ENCODE results near the gene AP1S1. TPM values are rescaled to one million over a fixed set of nuclear protein-coding genes. Genes with fewer than 3 reads are reported as not detected.
"Not testable (repeated sequence)": the region's sequence is repeated elsewhere in the genome, so short reads cannot be mapped to it uniquely, and the experiment has no call there.

The AP1S1 gene
- total and polyA plus RNA-seq, 2 donors (not counting 1 experiment from before 2014, with no cell fraction given), result 10.3 to 16.3 TPM

DNA sequence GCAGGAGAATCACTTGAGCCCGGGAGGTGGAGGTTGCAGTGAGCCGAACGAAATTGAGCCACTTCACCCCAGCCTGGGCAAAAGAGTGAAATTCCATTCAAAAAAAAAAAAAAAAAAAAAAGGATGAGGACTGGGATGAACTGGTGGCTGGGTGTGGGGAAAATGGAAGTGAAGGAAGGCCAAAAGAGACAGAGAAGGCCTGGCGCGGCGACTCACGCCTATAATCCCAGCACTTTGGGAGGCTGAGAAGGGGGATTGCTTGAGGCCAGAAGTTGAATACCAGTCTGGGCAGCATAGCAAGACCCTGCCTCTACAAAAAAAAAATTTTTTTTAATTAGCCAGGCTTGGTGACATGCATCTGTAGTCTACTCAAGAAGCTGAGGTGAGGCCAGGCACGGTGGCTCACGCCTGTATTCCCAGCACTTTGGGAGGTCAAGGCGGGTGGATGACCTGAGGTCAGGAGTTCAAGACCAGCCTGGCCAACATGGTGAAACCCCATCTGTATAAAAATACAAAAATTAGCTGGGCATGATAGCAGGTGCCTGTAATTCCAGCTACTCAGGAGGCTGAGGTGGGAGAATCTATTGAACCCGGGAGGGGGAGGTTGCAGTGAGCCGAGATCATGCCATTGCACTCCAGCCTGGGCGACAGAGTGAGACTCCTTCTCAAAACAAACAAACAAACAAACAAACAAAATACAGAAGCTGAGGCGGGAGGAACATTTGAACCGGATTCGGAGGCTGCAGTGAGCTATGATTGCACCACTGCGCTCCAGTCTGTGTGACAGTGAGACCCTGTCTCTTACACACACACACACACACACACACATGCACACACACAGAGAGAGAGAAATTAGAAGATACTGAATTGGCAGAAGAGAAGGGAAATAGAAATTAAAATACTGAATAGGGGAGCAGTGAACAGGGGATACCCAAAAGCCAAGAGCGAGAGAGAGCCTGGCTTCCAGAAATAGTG, 21.4 kb upstream of the AP1S1 start:
- DNase-seq; H3K27ac Mint-ChIP-seq; H3K9me3 Mint-ChIP-seq (ENCODE audit: insufficient read depth); H4K20me1 ChIP-seq (ENCODE audit: control insufficient read depth, insufficient read depth, low read length, poor library complexity, severe bottlenecking); H3K36me3 ChIP-seq (replicated peaks in 1 of 2; ENCODE audit: control extremely low read depth in 1 of 2, control insufficient read depth in 1 of 2, extremely low read depth in 1 of 2, insufficient read depth in 2 of 2, low read length in 1 of 2); intact Hi-C loops (cut with micrococcal nuclease); H3K79me2 ChIP-seq (ENCODE audit: control insufficient read depth, insufficient read depth, low read length); H3K4me3 ChIP-seq (ENCODE audit: control extremely low read depth in 1 of 5, extremely low read depth in 1 of 5, insufficient read depth in 1 of 5, low read depth in 2 of 5, low read length in 4 of 5); H3K9ac ChIP-seq (ENCODE audit: low read length); H3K4me1 Mint-ChIP-seq; H3K27ac ChIP-seq (ENCODE audit: low read length in 2 of 2); H3K9me3 ChIP-seq (ENCODE audit: control extremely low read depth in 1 of 3, control insufficient read depth in 2 of 3, insufficient read depth in 1 of 3, low read length in 2 of 3); POLR2A ChIA-PET; H3K4me3 Mint-ChIP-seq; ATAC-seq (ENCODE audit: low read depth); H2AFZ ChIP-seq (ENCODE audit: insufficient read depth, low read depth, low read length, poor library complexity, severe bottlenecking); H3K4me2 ChIP-seq (replicated peaks; ENCODE audit: low read depth, low read length, poor library complexity, severe bottlenecking); H3K4me1 ChIP-seq (ENCODE audit: control insufficient read depth in 2 of 2, insufficient read depth in 2 of 2, low read length in 2 of 2): not testable (repeated sequence)
- 95% methylated on average over 10 of the region's 18 CpGs for WGBS (ENCODE audit: insufficient coverage)
- CTCF ChIA-PET, result interaction anchor here (0.5 to 4.2 kb wide), 5 partner anchors 11 to 748 kb away, joined by 3 to 24 read pairs (median 5); no protein-coding TSS in a partner anchor
- H3K27me3 Mint-ChIP-seq, result peaks cover 41% of the 10 kb centered on the region
- peaks cover 0 to 15% (median 5%) of the 10 kb centered on the region in 4 experiments for H3K27me3 ChIP-seq (replicated peaks in 1 of 4; ENCODE audit: control extremely low read depth in 1 of 4, control insufficient read depth in 3 of 4, insufficient read depth in 4 of 4, low read length in 3 of 4)

DNA sequence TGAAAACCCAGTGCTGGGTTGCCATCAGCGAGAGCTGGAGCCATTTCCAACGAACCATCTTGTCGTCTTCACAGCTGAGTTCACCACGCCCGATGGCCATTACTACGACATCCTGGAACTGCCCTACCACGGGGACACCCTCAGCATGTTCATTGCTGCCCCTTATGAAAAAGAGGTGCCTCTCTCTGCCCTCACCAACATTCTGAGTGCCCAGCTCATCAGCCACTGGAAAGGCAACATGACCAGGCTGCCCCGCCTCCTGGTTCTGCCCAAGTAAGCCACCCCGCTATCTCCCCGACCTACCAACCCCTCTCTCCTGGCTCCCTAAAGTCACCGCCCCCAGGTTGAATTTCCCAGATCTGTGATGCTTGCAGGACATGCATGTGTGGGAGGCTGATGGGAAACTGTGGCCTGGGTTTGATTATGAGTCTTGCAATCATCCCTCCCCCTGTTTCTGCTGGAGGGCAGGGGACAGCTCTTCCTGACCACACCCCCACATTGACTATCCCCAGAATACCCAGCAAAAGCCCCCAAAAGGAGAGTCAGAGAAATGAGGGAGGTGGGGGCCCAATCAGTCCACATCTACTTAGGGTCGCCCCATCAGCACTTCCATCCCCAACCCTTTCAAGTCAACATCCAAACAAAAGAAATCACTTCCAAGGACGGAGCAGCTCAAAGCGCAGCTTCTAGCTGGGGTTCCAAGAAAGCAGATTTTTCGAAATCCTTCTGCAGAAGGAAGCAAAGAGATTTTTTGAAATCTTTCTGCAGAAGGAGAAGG, 20.5 kb upstream of the AP1S1 start:
- no peaks in the 10 kb centered on the region for H3K9me3 ChIP-seq (ENCODE audit: control extremely low read depth in 1 of 3, control insufficient read depth in 2 of 3, insufficient read depth in 1 of 3, low read length in 2 of 3)
- Mint-ChIP-seq H3K9me3 (ENCODE audit: insufficient read depth) (no peaks in the 10 kb centered on the region), H3K4me3 (no peak overlapping the region), H3K27me3 (peaks cover 41% of the 10 kb centered on the region), H3K27ac (no peak overlapping the region), H3K4me1 (peaks cover 12% of the 10 kb centered on the region)
- H4K20me1 ChIP-seq (ENCODE audit: control insufficient read depth, insufficient read depth, low read length, poor library complexity, severe bottlenecking), result no peaks in the 10 kb centered on the region
- TF ChIP-seq, protein P1, sequence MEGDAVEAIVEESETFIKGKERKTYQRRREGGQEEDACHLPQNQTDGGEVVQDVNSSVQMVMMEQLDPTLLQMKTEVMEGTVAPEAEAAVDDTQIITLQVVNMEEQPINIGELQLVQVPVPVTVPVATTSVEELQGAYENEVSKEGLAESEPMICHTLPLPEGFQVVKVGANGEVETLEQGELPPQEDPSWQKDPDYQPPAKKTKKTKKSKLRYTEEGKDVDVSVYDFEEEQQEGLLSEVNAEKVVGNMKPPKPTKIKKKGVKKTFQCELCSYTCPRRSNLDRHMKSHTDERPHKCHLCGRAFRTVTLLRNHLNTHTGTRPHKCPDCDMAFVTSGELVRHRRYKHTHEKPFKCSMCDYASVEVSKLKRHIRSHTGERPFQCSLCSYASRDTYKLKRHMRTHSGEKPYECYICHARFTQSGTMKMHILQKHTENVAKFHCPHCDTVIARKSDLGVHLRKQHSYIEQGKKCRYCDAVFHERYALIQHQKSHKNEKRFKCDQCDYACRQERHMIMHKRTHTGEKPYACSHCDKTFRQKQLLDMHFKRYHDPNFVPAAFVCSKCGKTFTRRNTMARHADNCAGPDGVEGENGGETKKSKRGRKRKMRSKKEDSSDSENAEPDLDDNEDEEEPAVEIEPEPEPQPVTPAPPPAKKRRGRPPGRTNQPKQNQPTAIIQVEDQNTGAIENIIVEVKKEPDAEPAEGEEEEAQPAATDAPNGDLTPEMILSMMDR (IDR thresholded peaks at IDR 0.05), result no peak
- no peak for TF ChIP-seq EZH2 (IDR thresholded peaks at IDR 0.05; ENCODE audit: borderline replicate concordance, insufficient read depth, low read depth, low read length, poor library complexity, severe bottlenecking)
- no peaks in the 10 kb centered on the region for H3K79me2 ChIP-seq (ENCODE audit: control insufficient read depth, insufficient read depth, low read length)
- ChIA-PET POLR2A (no interaction called here), CTCF (interaction anchor here (0.7 to 4.2 kb wide), 3 partner anchors 11 to 94 kb away, joined by 4 to 24 read pairs (median 6); no protein-coding TSS in a partner anchor)
- DNase-seq (no peak), ATAC-seq (ENCODE audit: low read depth) (no peak)
- H3K4me3 ChIP-seq (ENCODE audit: control extremely low read depth in 1 of 5, extremely low read depth in 1 of 5, insufficient read depth in 1 of 5, low read depth in 2 of 5, low read length in 4 of 5), result no peak overlapping the region
- no peaks in the 10 kb centered on the region for H3K36me3 ChIP-seq (replicated peaks in 1 of 2; ENCODE audit: control extremely low read depth in 1 of 2, control insufficient read depth in 1 of 2, extremely low read depth in 1 of 2, insufficient read depth in 2 of 2, low read length in 1 of 2)
- no peak overlapping the region for H3K4me2 ChIP-seq (replicated peaks; ENCODE audit: low read depth, low read length, poor library complexity, severe bottlenecking)
- 88% methylated on average over 9 of the region's 15 CpGs for WGBS (ENCODE audit: insufficient coverage)
- no peak overlapping the region for H2AFZ ChIP-seq (ENCODE audit: insufficient read depth, low read depth, low read length, poor library complexity, severe bottlenecking)
- intact Hi-C loops (cut with micrococcal nuclease), result no loop called here
- no peak overlapping the region for H3K27ac ChIP-seq (ENCODE audit: low read length in 2 of 2)
- no peak overlapping the region for H3K9ac ChIP-seq (ENCODE audit: low read length)
- peaks cover 0 to 7% of the 10 kb centered on the region in 2 donors for H3K4me1 ChIP-seq (ENCODE audit: control insufficient read depth in 2 of 2, insufficient read depth in 2 of 2, low read length in 2 of 2)
- H3K27me3 ChIP-seq (replicated peaks in 1 of 4; ENCODE audit: control extremely low read depth in 1 of 4, control insufficient read depth in 3 of 4, insufficient read depth in 4 of 4, low read length in 3 of 4), result peaks cover 0 to 10% (median 3%) of the 10 kb centered on the region in 4 experiments
